GM20431 (cell line): ENCODE results near the gene TARS2.

Source experiments
- in situ Hi-C: fragments of 300-500 bp; cut with MseI, MboI; formaldehyde crosslinking; loops from one replicate; pipeline ENCODE4 v1.15.0; 2020; ENCODE audit warnings: low sequenced_read_pairs; ENCODE audit not compliant: unreplicated experiment

The TARS2 gene

GRCh38 chr1:150505431-150505830, 18.2 kb downstream of the TARS2 start:
- in situ Hi-C loops = no loop called here

GRCh38 chr1:150507912-150508864, 21.0 kb downstream of the TARS2 start, which contains the start of gene ECM1:
ECM1 (plus strand) TSS chr1:150508109; CDS start chr1:150508210, 101 bp downstream.
- in situ Hi-C loops = no loop called here

GRCh38 chr1:150508982-150509381, 21.8 kb downstream of the TARS2 start:
- in situ Hi-C loops = no loop called here

GRCh38 chr1:150511551-150511950, 24.3 kb downstream of the TARS2 start:
- in situ Hi-C loops = no loop called here

- in situ Hi-C loops = no loop called here
Observed at GRCh38 chr1:150511985-150512660, 24.9 kb downstream of the TARS2 start.

GRCh38 chr1:150512846-150513245, 25.6 kb downstream of the TARS2 start:
- in situ Hi-C loops = no loop called here

GRCh38 chr1:150513351-150513791, 26.2 kb downstream of the TARS2 start:
- in situ Hi-C loops = no loop called here

- in situ Hi-C loops = no loop called here
Observed at GRCh38 chr1:150514260-150514659, 27.0 kb downstream of the TARS2 start.

- in situ Hi-C loops = no loop called here
Observed at GRCh38 chr1:150514913-150515327, 27.7 kb downstream of the TARS2 start.

- in situ Hi-C loops = no loop called here
Observed at GRCh38 chr1:150515328-150516049, 28.3 kb downstream of the TARS2 start, which contains the start of gene FALEC. FALEC (plus strand) TSS chr1:150515752.

- in situ Hi-C loops = no loop called here
Observed at GRCh38 chr1:150516050-150516591, 28.9 kb downstream of the TARS2 start.

GRCh38 chr1:150516616-150517015, 29.4 kb downstream of the TARS2 start:
- in situ Hi-C loops = no loop called here

GRCh38 chr1:150521196-150521968, 34.2 kb downstream of the TARS2 start:
- in situ Hi-C loops = no loop called here

GRCh38 chr1:150525348-150525747, 38.1 kb downstream of the TARS2 start:
- in situ Hi-C loops = loop anchor here (25.0 kb wide), 1 partner anchor 263 kb away; the partner anchor contains the start of genes APH1A, C1orf54 and CA14

- in situ Hi-C loops = loop anchor here (25.0 kb wide), 1 partner anchor 266 kb away; the partner anchor contains the start of genes APH1A, C1orf54 and CA14
Observed at GRCh38 chr1:150528196-150528595, 41.0 kb downstream of the TARS2 start.

GRCh38 chr1:150529017-150529416, 41.8 kb downstream of the TARS2 start:
- in situ Hi-C loops = loop anchor here (25.0 kb wide), 1 partner anchor 267 kb away; the partner anchor contains the start of genes APH1A, C1orf54 and CA14

- in situ Hi-C loops = loop anchor here (25.0 kb wide), 1 partner anchor 268 kb away; the partner anchor contains the start of genes APH1A, C1orf54 and CA14
Observed at GRCh38 chr1:150530491-150531159, 43.4 kb downstream of the TARS2 start.

GRCh38 chr1:150532860-150533259, 45.6 kb downstream of the TARS2 start:
- in situ Hi-C loops = loop anchor here (25.0 kb wide), 1 partner anchor 271 kb away; the partner anchor contains the start of genes APH1A, C1orf54 and CA14
